HCT116 (cell line): ENCODE results near the gene GRK1. TPM values are rescaled to one million over a fixed set of nuclear protein-coding genes. Genes with fewer than 3 reads are reported as not detected.
A peak's percentile ranks its signal among the peaks of the same experiment; 100 is the strongest.

Experiments used
- ATAC-seq: fragments of 200-7000 bp; cut with Tn5 transposase; 2 replicates; pipeline ENCODE4 v1.9.1; 2020; ENCODE audit warnings: mild to moderate bottlenecking, moderate library complexity
- BruUV-seq: library from RNA; stranded (reverse); fragments of 400-500 nt; replicated peaks from 2 replicates; lab custom pipeline; 2021; lab: Mats Ljungman, UMichigan
- CTCF ChIA-PET: fragments of 300-600 bp; sonication (Branson Sonifier 250); formaldehyde crosslinking; loops from one replicate; lab custom pipeline; 2021; ENCODE audit warnings: antibody characterized with exemption; lab: Charles Lee
- POLR2A ChIA-PET: fragments of 300-600, 350-600 bp; sonication (Branson Sonifier 250); formaldehyde crosslinking; loops from one replicate; lab custom pipeline; 2021; ENCODE audit warnings: antibody characterized with exemption; lab: Charles Lee
- RAD21 ChIA-PET, 2 experiments: fragments of 300-600 bp; sonication (Branson Sonifier 250); formaldehyde crosslinking; loops; one replicate each; lab custom pipeline; 2023; ENCODE audit warnings: low total read pairs in 2 of 2; ENCODE audit not compliant: uncharacterized antibody in 2 of 2, unreplicated experiment in 2 of 2, low non-redundant PET in 1 of 2; lab: Charles Lee
- DNase-seq: peaks from one replicate; pipeline ENCODE4 v3.0.0-alpha.2; 2010; ENCODE audit warnings: low read depth, low spot score
- H2AFZ ChIP-seq: fragments of 200-600 bp; shearing (Covaris generic), sonication (generic); 2 replicates; pipeline ENCODE4 v1.6.1; 2017; ENCODE audit warnings: low read depth, mixed run types, mixed read lengths, antibody characterized with exemption, low read length; ENCODE audit not compliant: poor library complexity, severe bottlenecking
- H3K27ac ChIP-seq: 2 replicates; pipeline ENCODE4 v1.5.1; 2012; ENCODE audit warnings: low read depth, low read length
- H3K27me3 ChIP-seq: fragments of 200-600 bp; sonication (generic); 2 replicates; pipeline ENCODE4 v1.6.1; 2016; ENCODE audit warnings: mixed run types, low read length, mixed read lengths; ENCODE audit not compliant: insufficient read depth
- H3K36me3 ChIP-seq, 2 experiments: fragments of 200-500 bp in 1 of 2; fragments of 200-600 bp in 1 of 2; sonication (Bioruptor generic) in 1 of 2; sonication (generic) in 1 of 2; 2 replicates each; pipeline versions ENCODE4 v1.5.1 to v1.6.1; 2014 to 2016; ENCODE audit warnings: low read length in 2 of 2, inconsistent platforms in 1 of 2, mixed read lengths in 1 of 2, mixed run types in 1 of 2; ENCODE audit not compliant: insufficient read depth in 2 of 2, control insufficient read depth in 1 of 2
- H3K4me1 ChIP-seq, 2 experiments: fragments of 200-600 bp in 1 of 2; sonication (generic) in 1 of 2; 2 replicates each; pipeline versions ENCODE4 v1.5.1 to v1.6.1; 2012 to 2017; ENCODE audit warnings: low read length in 2 of 2, inconsistent platforms in 1 of 2, mild to moderate bottlenecking in 1 of 2, mixed read lengths in 1 of 2, mixed run types in 1 of 2, moderate library complexity in 1 of 2; ENCODE audit not compliant: insufficient read depth in 2 of 2, control insufficient read depth in 1 of 2
- H3K4me2 ChIP-seq: fragments of 200-600 bp; sonication (generic); 2 replicates; pipeline ENCODE4 v1.6.1; 2017; ENCODE audit warnings: mixed run types, low read length, mixed read lengths
- H3K4me3 ChIP-seq, 2 experiments: fragments of 200-600 bp in 1 of 2; sonication (generic) in 1 of 2; replicated peaks in 1 of 2; 2 replicates each; pipeline ENCODE4 v1.5.1; 2011 to 2016; ENCODE audit warnings: low read length in 2 of 2, control low read depth in 1 of 2, low read depth in 1 of 2, mild to moderate bottlenecking in 1 of 2, mixed read lengths in 1 of 2, mixed run types in 1 of 2
- H3K79me2 ChIP-seq: fragments of 200-600 bp; sonication (generic); 2 replicates; pipeline ENCODE4 v1.6.1; 2017; ENCODE audit warnings: mild to moderate bottlenecking, mixed run types, low read length, moderate library complexity, mixed read lengths; ENCODE audit not compliant: insufficient read depth
- H3K9ac ChIP-seq: fragments of 200-600 bp; sonication (generic); 2 replicates; pipeline ENCODE4 v1.6.1; 2016; ENCODE audit warnings: low read length, mixed read lengths
- H3K9me2 ChIP-seq: fragments of 200-600 bp; sonication (generic), shearing (Covaris generic); 2 replicates; pipeline ENCODE4 v1.6.1; 2017; ENCODE audit warnings: mixed run types, mild to moderate bottlenecking, moderate library complexity; ENCODE audit not compliant: insufficient read depth
- H3K9me3 ChIP-seq, 2 experiments: fragments of 200-500 bp in 1 of 2; fragments of 200-600 bp in 1 of 2; sonication (Bioruptor generic) in 1 of 2; sonication (generic) in 1 of 2; 2 replicates each; pipeline ENCODE4 v1.6.1; 2014 to 2017; ENCODE audit warnings: low read length in 2 of 2, mixed read lengths in 2 of 2, inconsistent platforms in 1 of 2, low read depth in 1 of 2, mild to moderate bottlenecking in 1 of 2, mixed run types in 1 of 2, moderate library complexity in 1 of 2; ENCODE audit not compliant: control insufficient read depth in 1 of 2, insufficient read depth in 1 of 2
- H4K20me1 ChIP-seq: fragments of 200-600 bp; sonication (generic), shearing (Covaris generic); 2 replicates; pipeline ENCODE4 v1.6.1; 2017; ENCODE audit warnings: mixed run types, mild to moderate bottlenecking, moderate library complexity; ENCODE audit not compliant: insufficient read depth
- CTCF ChIP-seq, 3 experiments: fragments of 200-600 bp in 1 of 3; sonication (generic) in 1 of 3; IDR thresholded peaks in 2 of 3; conservative IDR thresholded peaks in 1 of 3; 2 replicates each; pipeline ENCODE4 v1.5.1; 2012 to 2017; ENCODE audit warnings: low read depth in 2 of 3, low read length in 2 of 3, antibody characterized with exemption in 1 of 3, borderline replicate concordance in 1 of 3, control low read depth in 1 of 3, mild to moderate bottlenecking in 1 of 3, mixed read lengths in 1 of 3, mixed run types in 1 of 3, moderate library complexity in 1 of 3; ENCODE audit not compliant: insufficient read depth in 1 of 3
- EZH2 ChIP-seq: fragments of 200-600 bp; sonication (generic); IDR thresholded peaks from 2 replicates; pipeline ENCODE4 v1.6.1; 2017; ENCODE audit warnings: antibody characterized with exemption, mixed run types
- FOSL1 ChIP-seq: IDR thresholded peaks from 2 replicates; pipeline ENCODE4 v1.6.1; 2012; ENCODE audit warnings: low read depth
- MAX ChIP-seq: IDR thresholded peaks from 2 replicates; pipeline ENCODE4 v1.6.1; 2012
- POLR2A ChIP-seq: IDR thresholded peaks from 2 replicates; pipeline ENCODE4 v1.7.0; 2011; ENCODE audit warnings: borderline replicate concordance; ENCODE audit not compliant: insufficient read depth, insufficient read length; ENCODE audit errors: extremely low read depth
- RAD21 ChIP-seq: IDR thresholded peaks from 2 replicates; pipeline ENCODE4 v1.6.1; 2012; ENCODE audit warnings: low read depth, mild to moderate bottlenecking
- REST ChIP-seq: IDR thresholded peaks from 2 replicates; pipeline ENCODE4 v1.6.1; 2012; ENCODE audit warnings: low read depth
- YY1 ChIP-seq: IDR thresholded peaks from 2 replicates; pipeline ENCODE4 v1.6.1; 2011; ENCODE audit warnings: low read length, low read depth, moderate library complexity, mild to moderate bottlenecking; ENCODE audit not compliant: insufficient replicate concordance; ENCODE audit errors: extremely low read depth
- ZBTB33 ChIP-seq: IDR thresholded peaks from 2 replicates; pipeline ENCODE4 v1.6.1; 2011; ENCODE audit warnings: mild to moderate bottlenecking, low read length, moderate library complexity; ENCODE audit not compliant: insufficient replicate concordance; ENCODE audit errors: extremely low read depth
- ZFX ChIP-seq: fragments of 450-650 bp; IDR thresholded peaks from 2 replicates; pipeline ENCODE4 v1.6.1; 2017
- intact Hi-C: fragments of 100-400 bp; cut with micrococcal nuclease; formaldehyde crosslinking; loops from 2 replicates; pipeline ENCODE4 v1.10.0; 2022
- total RNA-seq: library from RNA; stranded (reverse); gene quantifications from one replicate; pipeline ENCODE4 v1.2.1, GENCODE V29; 2021; ENCODE audit not compliant: unreplicated experiment

GRK1 gene
- total RNA-seq, 1 experiment from 2014 or later = not detected

GRCh38 chr13:113742000-113742441 lies 75.0 kb downstream of the GRK1 start:
- H3K4me2 ChIP-seq = peak overlapping the region; percentile 59
- H3K9me2 ChIP-seq = no peaks in the 10 kb centered on the region
- ATAC-seq (peak; percentile 96), DNase-seq (peak; percentile 19)
- no TSS peak for BruUV-seq
- POLR2A ChIA-PET = no interaction called here
- no peaks in the 10 kb centered on the region for H3K27me3 ChIP-seq
- no peaks in the 10 kb centered on the region for H3K36me3 ChIP-seq
- H3K27ac ChIP-seq = no peak overlapping the region
- RAD21 ChIA-PET = no interaction called here
- intact Hi-C loops = no loop called here
- no peaks in the 10 kb centered on the region for H4K20me1 ChIP-seq
- CTCF ChIA-PET = interaction anchor here (1.1 kb wide), 1 partner anchor 484 kb away, joined by 3 read pairs; no protein-coding TSS in a partner anchor
- H3K4me1 ChIP-seq = peaks cover 9 to 14% of the 10 kb centered on the region in 2 experiments
- H3K9ac ChIP-seq = no peak overlapping the region
- no peak overlapping the region for H2AFZ ChIP-seq
- no peaks in the 10 kb centered on the region for H3K9me3 ChIP-seq
- no peak overlapping the region for H3K4me3 ChIP-seq
- H3K79me2 ChIP-seq = no peaks in the 10 kb centered on the region
- TF ChIP-seq RAD21 = peak; percentile 31; the same call in 1 of the 2 replicates
- TF ChIP-seq POLR2A = no peak
- peak in 2 of 3 experiments; percentile 40 to 57; a peak in 4 of 6 replicates for TF ChIP-seq CTCF (IDR thresholded peaks at IDR 0.05 in 2 of 3, conservative IDR thresholded peaks at IDR 0.05 in 1 of 3; ENCODE audit: borderline replicate concordance in 1 of 3, insufficient read depth in 1 of 3, low read depth in 2 of 3, low read length in 2 of 3)

- no peak for DNase-seq
- H2AFZ ChIP-seq = no peak overlapping the region
- TF ChIP-seq FOSL1 (no peak), ZBTB33 (no peak), ZFX (no peak), EZH2 (no peak), POLR2A (no peak), YY1 (no peak), MAX (no peak), REST (no peak)
These were observed 75.6 kb downstream of the GRK1 start for GRCh38 chr13:113742445-113743120.

More at GRCh38 chr13:113742445-113743120, 75.6 kb downstream of the GRK1 start:
- ChIA-PET RAD21 (no interaction called here), CTCF (interaction anchor here (1.1 kb wide), 1 partner anchor 484 kb away, joined by 3 read pairs; no protein-coding TSS in a partner anchor), POLR2A (no interaction called here)
- BruUV-seq = no TSS peak
- no peaks in the 10 kb centered on the region for H3K9me3 ChIP-seq
- H3K27me3 ChIP-seq = no peaks in the 10 kb centered on the region
- H3K4me3 ChIP-seq = no peak overlapping the region
- no peak overlapping the region for H3K9ac ChIP-seq
- H4K20me1 ChIP-seq = no peaks in the 10 kb centered on the region
- intact Hi-C loops = no loop called here
- no peaks in the 10 kb centered on the region for H3K79me2 ChIP-seq
- no peak for ATAC-seq
- H3K9me2 ChIP-seq = no peaks in the 10 kb centered on the region
- no peaks in the 10 kb centered on the region for H3K36me3 ChIP-seq
- H3K4me2 ChIP-seq = peak overlapping the region; percentile 59
- H3K4me1 ChIP-seq = peaks cover 9 to 14% of the 10 kb centered on the region in 2 experiments
- H3K27ac ChIP-seq = no peak overlapping the region
